ENCODE results near the gene GNAI2. TPM values are rescaled to one million over a fixed set of nuclear protein-coding genes. Genes with fewer than 3 reads are reported as not detected.
A peak's percentile ranks its signal among the peaks of the same experiment; 100 is the strongest.
"Not testable (repeated sequence)": the region's sequence is repeated elsewhere in the genome, so short reads cannot be mapped to it uniquely, and the experiment has no call there.

GNAI2 gene
- total and polyA plus RNA-seq, 2 donors from 2014 or later = 141 to 245 TPM

DNA sequence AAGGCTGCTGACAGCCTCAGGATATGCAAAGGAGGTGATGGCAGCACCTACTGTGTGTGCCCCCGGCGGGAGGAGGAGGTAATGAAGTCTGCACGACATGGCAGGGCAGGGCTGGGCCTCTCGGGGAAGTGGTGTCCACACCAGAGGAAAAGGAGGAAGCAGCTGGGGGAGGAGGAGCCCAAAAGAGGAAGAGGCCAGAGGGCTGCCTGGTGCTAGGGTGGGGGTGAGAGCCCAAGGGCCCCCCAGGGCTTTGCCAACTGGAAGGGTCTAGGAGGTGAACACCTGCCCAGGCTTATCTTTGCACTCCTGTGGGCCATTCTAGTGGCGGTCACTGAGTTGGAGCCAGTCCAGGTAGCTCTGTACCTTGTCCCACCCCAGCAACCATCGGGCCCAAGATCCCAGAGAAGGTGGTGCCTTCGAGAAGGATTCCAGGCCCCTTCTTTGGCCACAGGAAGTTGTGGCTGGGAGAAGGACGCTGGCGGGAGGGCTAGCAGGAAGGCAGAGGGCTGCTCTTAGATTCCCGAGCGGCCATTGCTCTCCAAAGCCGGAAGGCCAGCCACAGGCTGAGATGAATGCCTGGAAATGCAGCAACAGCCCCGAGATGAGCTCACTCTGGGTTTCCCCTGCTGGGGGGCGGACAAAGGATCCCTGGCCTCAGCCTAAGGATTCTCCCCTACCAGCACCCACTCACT lies 7.0 kb downstream of the GNAI2 start:
- Histone ChIP-seq H3K9ac (ENCODE audit: low read length in 3 of 3) (peak overlapping the region in 1 of 3 donors; percentile 36), H3K27me3 (ENCODE audit: control insufficient read depth, insufficient read depth, low read length) (no peaks in the 10 kb centered on the region), H3K36me3 (ENCODE audit: control insufficient read depth in 2 of 3, insufficient read depth in 3 of 3, low read length in 3 of 3) (peaks cover 2 to 3% (median 2%) of the 10 kb centered on the region in 3 donors), H3K27ac (ENCODE audit: low read depth in 2 of 2, low read length in 2 of 2) (peak overlapping the region; percentile 66 to 83), H3K9me3 (ENCODE audit: control insufficient read depth in 2 of 3, insufficient read depth in 1 of 3, low read length in 3 of 3) (no peaks in the 10 kb centered on the region), H3K4me3 (ENCODE audit: low read length in 3 of 3) (no peak overlapping the region), H3K4me1 (ENCODE audit: control insufficient read depth in 2 of 3, insufficient read depth in 2 of 3, low read depth in 1 of 3, low read length in 3 of 3) (peaks cover 0 to 85% (median 45%) of the 10 kb centered on the region in 3 donors)
- intact Hi-C loops (cut with DNase I) = no loop called here
- DNase-seq (peak in 2 of 5 donors; percentile 55 to 89), FAIRE-seq (no peak)
- TF ChIP-seq, protein P1, sequence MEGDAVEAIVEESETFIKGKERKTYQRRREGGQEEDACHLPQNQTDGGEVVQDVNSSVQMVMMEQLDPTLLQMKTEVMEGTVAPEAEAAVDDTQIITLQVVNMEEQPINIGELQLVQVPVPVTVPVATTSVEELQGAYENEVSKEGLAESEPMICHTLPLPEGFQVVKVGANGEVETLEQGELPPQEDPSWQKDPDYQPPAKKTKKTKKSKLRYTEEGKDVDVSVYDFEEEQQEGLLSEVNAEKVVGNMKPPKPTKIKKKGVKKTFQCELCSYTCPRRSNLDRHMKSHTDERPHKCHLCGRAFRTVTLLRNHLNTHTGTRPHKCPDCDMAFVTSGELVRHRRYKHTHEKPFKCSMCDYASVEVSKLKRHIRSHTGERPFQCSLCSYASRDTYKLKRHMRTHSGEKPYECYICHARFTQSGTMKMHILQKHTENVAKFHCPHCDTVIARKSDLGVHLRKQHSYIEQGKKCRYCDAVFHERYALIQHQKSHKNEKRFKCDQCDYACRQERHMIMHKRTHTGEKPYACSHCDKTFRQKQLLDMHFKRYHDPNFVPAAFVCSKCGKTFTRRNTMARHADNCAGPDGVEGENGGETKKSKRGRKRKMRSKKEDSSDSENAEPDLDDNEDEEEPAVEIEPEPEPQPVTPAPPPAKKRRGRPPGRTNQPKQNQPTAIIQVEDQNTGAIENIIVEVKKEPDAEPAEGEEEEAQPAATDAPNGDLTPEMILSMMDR (IDR thresholded peaks at IDR 0.05; ENCODE audit: borderline replicate concordance, extremely low read depth, insufficient read depth) = peak; percentile 1

- DNase-seq = no peak
- no peak for FAIRE-seq
- H3K4me3 ChIP-seq (ENCODE audit: low read length in 3 of 3) = no peak overlapping the region
- H3K4me1 ChIP-seq (ENCODE audit: control insufficient read depth in 2 of 3, insufficient read depth in 2 of 3, low read depth in 1 of 3, low read length in 3 of 3) = peaks cover 0 to 84% (median 41%) of the 10 kb centered on the region in 3 donors
- H3K27me3 ChIP-seq (ENCODE audit: control insufficient read depth, insufficient read depth, low read length) = no peaks in the 10 kb centered on the region
- H3K27ac ChIP-seq (ENCODE audit: low read depth in 2 of 2, low read length in 2 of 2) = peak overlapping the region; percentile 66 to 83
- TF ChIP-seq, protein P1 (IDR thresholded peaks at IDR 0.05; ENCODE audit: borderline replicate concordance, extremely low read depth, insufficient read depth) = no peak
- H3K36me3 ChIP-seq (ENCODE audit: control insufficient read depth in 2 of 3, insufficient read depth in 3 of 3, low read length in 3 of 3) = peaks cover 2 to 3% (median 2%) of the 10 kb centered on the region in 3 donors
- H3K9me3 ChIP-seq (ENCODE audit: control insufficient read depth in 2 of 3, insufficient read depth in 1 of 3, low read length in 3 of 3) = no peaks in the 10 kb centered on the region
- intact Hi-C loops (cut with DNase I) = no loop called here
- H3K9ac ChIP-seq (ENCODE audit: low read length in 3 of 3) = peak overlapping the region in 1 of 3 donors; percentile 36
Observed at GRCh38 chr3:50243543-50243895, 7.5 kb downstream of the GNAI2 start.

DNA sequence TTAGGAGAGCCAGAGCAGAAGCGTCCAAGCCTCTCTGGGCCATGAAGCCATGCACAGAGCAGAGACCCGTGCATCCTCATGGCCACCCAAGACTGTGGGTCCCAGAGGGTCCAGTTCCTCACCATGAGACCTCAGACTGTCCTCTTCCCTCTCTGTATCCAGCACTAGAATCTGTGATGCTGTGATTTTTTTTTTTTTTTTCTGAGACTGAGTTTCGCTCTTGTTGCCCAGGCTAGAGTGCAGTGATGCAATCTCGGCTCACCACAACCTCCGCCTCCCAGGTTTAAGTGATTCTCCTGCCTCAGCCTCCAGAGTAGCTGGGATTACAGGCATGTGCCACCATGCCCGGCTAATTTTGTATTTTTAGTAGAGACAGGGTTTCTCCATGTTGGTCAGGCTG lies 8.8 kb downstream of the GNAI2 start:
- H3K9me3 ChIP-seq (ENCODE audit: control insufficient read depth in 2 of 3, insufficient read depth in 1 of 3, low read length in 3 of 3); H3K4me3 ChIP-seq (ENCODE audit: low read length in 3 of 3); DNase-seq; H3K27me3 ChIP-seq (ENCODE audit: control insufficient read depth, insufficient read depth, low read length); H3K36me3 ChIP-seq (ENCODE audit: control insufficient read depth in 2 of 3, insufficient read depth in 3 of 3, low read length in 3 of 3); FAIRE-seq; H3K9ac ChIP-seq (ENCODE audit: low read length in 3 of 3); intact Hi-C loops (cut with DNase I): not testable (repeated sequence)
- Histone ChIP-seq H3K27ac (ENCODE audit: low read depth in 2 of 2, low read length in 2 of 2) (peak overlapping the region in 1 of 2 donors; percentile 41), H3K4me1 (ENCODE audit: control insufficient read depth in 2 of 3, insufficient read depth in 2 of 3, low read depth in 1 of 3, low read length in 3 of 3) (peaks cover 0 to 84% (median 28%) of the 10 kb centered on the region in 3 donors)

GRCh38 chr3:50245251-50245745 lies 9.3 kb downstream of the GNAI2 start:
- Histone ChIP-seq H3K9ac (ENCODE audit: low read length in 3 of 3) (peak overlapping the region in 2 of 3 donors; percentile 42 to 59), H3K27me3 (ENCODE audit: control insufficient read depth, insufficient read depth, low read length) (no peaks in the 10 kb centered on the region), H3K36me3 (ENCODE audit: control insufficient read depth in 2 of 3, insufficient read depth in 3 of 3, low read length in 3 of 3) (peaks cover 2 to 4% (median 3%) of the 10 kb centered on the region in 3 donors), H3K27ac (ENCODE audit: low read depth in 2 of 2, low read length in 2 of 2) (peak overlapping the region; percentile 78 to 88), H3K4me3 (ENCODE audit: low read length in 3 of 3) (peak overlapping the region in 1 of 3 donors; percentile 46), H3K4me1 (ENCODE audit: control insufficient read depth in 2 of 3, insufficient read depth in 2 of 3, low read depth in 1 of 3, low read length in 3 of 3) (peaks cover 0 to 84% (median 29%) of the 10 kb centered on the region in 3 donors), H3K9me3 (ENCODE audit: control insufficient read depth in 2 of 3, insufficient read depth in 1 of 3, low read length in 3 of 3) (no peaks in the 10 kb centered on the region)
- TF ChIP-seq, protein P1 (IDR thresholded peaks at IDR 0.05; ENCODE audit: borderline replicate concordance, extremely low read depth, insufficient read depth) = no peak
- peak in 2 of 5 donors; percentile 7 to 66 for DNase-seq
- FAIRE-seq = no peak
- intact Hi-C loops (cut with DNase I) = no loop called here

Measured in kidney (tissue), 14 donors.